Endothelial cell of umbilical vein (primary cell): ENCODE results near the gene CCDC171. TPM values are rescaled to one million over a fixed set of nuclear protein-coding genes. Genes with fewer than 3 reads are reported as not detected.

Source experiments
- BruUV-seq: library from RNA; stranded (reverse); fragments of 400-500 nt; replicated peaks from 2 replicates; lab custom pipeline; 2021; lab: Mats Ljungman, UMichigan
- CTCF ChIA-PET: fragments of 300-600, 350-600 bp; sonication (Branson Sonifier 250); formaldehyde crosslinking; loops from one replicate; lab custom pipeline; 2021; ENCODE audit warnings: antibody characterized with exemption, inconsistent platforms; lab: Charles Lee
- POLR2A ChIA-PET: fragments of 300-600, 350-600 bp; sonication (Branson Sonifier 250); formaldehyde crosslinking; loops from one replicate; lab custom pipeline; 2021; ENCODE audit warnings: antibody characterized with exemption, inconsistent platforms; lab: Charles Lee
- DNase-seq: peaks from one replicate; pipeline ENCODE4 v3.0.0-alpha.2; 2011; ENCODE audit warnings: low read depth, low spot score
- FAIRE-seq: peaks from 2 replicates; lab custom pipeline; 2011; peaks lifted over from hg19 to GRCh38; lab: Jason Lieb, UNC
- H2AFZ ChIP-seq: 2 replicates; pipeline ENCODE4 v1.6.0; 2012; ENCODE audit warnings: low read depth, low read length, control low read depth, inconsistent platforms
- H3K27ac ChIP-seq: 2 replicates; pipeline ENCODE4 v1.5.1; 2011; ENCODE audit warnings: low read depth, mild to moderate bottlenecking, control low read depth, low read length, moderate library complexity; ENCODE audit not compliant: insufficient read depth
- H3K27me3 ChIP-seq, 2 experiments: 2 replicates each; pipeline versions ENCODE4 v1.6.0 to v1.6.1; 2011; ENCODE audit warnings: low read length in 2 of 2, mixed read lengths in 1 of 2; ENCODE audit not compliant: control insufficient read depth in 2 of 2, insufficient read depth in 2 of 2
- H3K36me3 ChIP-seq, 2 experiments: 2 replicates in 1 of 2; 3 replicates in 1 of 2; pipeline ENCODE4 v1.5.1; 2011; ENCODE audit warnings: low read length in 2 of 2, mild to moderate bottlenecking in 1 of 2, moderate library complexity in 1 of 2; ENCODE audit not compliant: control insufficient read depth in 2 of 2, insufficient read depth in 2 of 2; ENCODE audit errors: extremely low read depth in 1 of 2
- H3K4me1 ChIP-seq: 3 replicates; pipeline ENCODE4 v1.5.1; 2011; ENCODE audit warnings: mild to moderate bottlenecking, low read length; ENCODE audit not compliant: control insufficient read depth, insufficient read depth; ENCODE audit errors: extremely low read depth
- H3K4me2 ChIP-seq: 2 replicates; pipeline ENCODE4 v1.6.1; 2011; ENCODE audit warnings: low read length, control low read depth, mixed read lengths; ENCODE audit not compliant: insufficient read depth
- H3K4me3 ChIP-seq, 3 experiments: fragments of 200-600 bp in 1 of 3; sonication (generic), shearing (Covaris generic) in 1 of 3; replicated peaks in 1 of 3; 2 replicates each; pipeline ENCODE4 v1.5.1; 2011 to 2016; ENCODE audit warnings: control low read depth in 3 of 3, low read length in 3 of 3, mild to moderate bottlenecking in 2 of 3, inconsistent platforms in 1 of 3, low read depth in 1 of 3, moderate library complexity in 1 of 3; ENCODE audit not compliant: insufficient read depth in 1 of 3
- H3K79me2 ChIP-seq: 2 replicates; pipeline ENCODE4 v1.6.0; 2012; ENCODE audit warnings: low read length, inconsistent platforms; ENCODE audit not compliant: control insufficient read depth, insufficient read depth
- H3K9ac ChIP-seq: replicated peaks from 2 replicates; pipeline ENCODE3; 2011; ENCODE audit warnings: low read length, control low read depth; ENCODE audit not compliant: insufficient read depth; ENCODE audit errors: extremely low read depth
- H3K9me1 ChIP-seq: replicated peaks from 3 replicates; pipeline ENCODE4 v1.6.0; 2011; ENCODE audit warnings: mild to moderate bottlenecking, low read length; ENCODE audit not compliant: control insufficient read depth, insufficient read depth; ENCODE audit errors: extremely low read depth
- H3K9me3 ChIP-seq: replicated peaks from 2 replicates; pipeline ENCODE4 v1.5.1; 2012; ENCODE audit warnings: low read length, inconsistent platforms; ENCODE audit not compliant: control insufficient read depth, insufficient read depth
- H4K20me1 ChIP-seq: replicated peaks from 2 replicates; pipeline ENCODE3; 2011; ENCODE audit warnings: mild to moderate bottlenecking, low read length; ENCODE audit not compliant: control insufficient read depth, insufficient read depth; ENCODE audit errors: extremely low read depth
- CTCF ChIP-seq, 2 donors: IDR thresholded peaks; 1 replicate in 1 of 2; 2 replicates in 1 of 2; pipeline ENCODE4 v1.5.1; 2011; ENCODE audit warnings: low read length in 2 of 2, mild to moderate bottlenecking in 2 of 2, moderate library complexity in 2 of 2, control low read depth in 1 of 2, inconsistent platforms in 1 of 2, low read depth in 1 of 2; ENCODE audit not compliant: insufficient read depth in 1 of 2; ENCODE audit errors: extremely low read depth in 1 of 2
- FOS ChIP-seq: IDR thresholded peaks from 2 replicates; pipeline ENCODE4 v1.6.1; 2011; ENCODE audit warnings: mild to moderate bottlenecking, low read length, moderate library complexity, borderline replicate concordance; ENCODE audit not compliant: insufficient read depth
- GATA2 ChIP-seq: IDR thresholded peaks from 2 replicates; pipeline ENCODE4 v1.7.0; 2011; ENCODE audit warnings: low read depth, mild to moderate bottlenecking, moderate library complexity, mixed read lengths, low read length; ENCODE audit not compliant: insufficient read length, insufficient read depth
- MYC ChIP-seq: IDR thresholded peaks from one replicate; pipeline ENCODE4 v1.6.1; 2011; ENCODE audit warnings: mild to moderate bottlenecking, low read depth, low read length
- POLR2A ChIP-seq: IDR thresholded peaks from 2 replicates; pipeline ENCODE4 v1.6.1; 2012; ENCODE audit warnings: low read depth, mild to moderate bottlenecking, control low read depth, low read length
- POLR2AphosphoS5 ChIP-seq: IDR thresholded peaks from 2 replicates; pipeline ENCODE4 v1.6.1; 2012; ENCODE audit warnings: low read depth, mild to moderate bottlenecking, control low read depth, low read length, moderate library complexity; ENCODE audit not compliant: insufficient read depth
- dilution Hi-C: fragments of 300-500 bp; cut with MboI; formaldehyde crosslinking; loops from one replicate; pipeline ENCODE4 v1.15.0; 2019; ENCODE audit warnings: low sequenced_read_pairs; ENCODE audit not compliant: extremely low pct_ligation_motif_present
- intact Hi-C: fragments of 100-400 bp; cut with micrococcal nuclease; formaldehyde crosslinking; loops from one replicate; pipeline ENCODE4 v1.10.0; 2022
- polyA plus RNA-seq, 4 experiments: library from polyadenylated mRNA; depleted of rRNA in 3 of 4; stranded (reverse) in 3 of 4; unstranded in 1 of 4; fragments of >200 nt; gene quantifications; 2 replicates each; pipeline versions ENCODE4 v1.2.1 to v1.2.3, GENCODE V29; 2011 to 2012; ENCODE audit warnings: missing spikeins in 1 of 4
- total RNA-seq: library from RNA; stranded (reverse); gene quantifications from 2 replicates; pipeline ENCODE4 v1.2.3, GENCODE V29; 2021

CCDC171 gene
- total and polyA plus RNA-seq, 2 donors (not counting 3 experiments of a cell fraction or from before 2014, with no cell fraction given) = 0.58 to 1.4 TPM

- DNase-seq (no peak), FAIRE-seq (no peak)
- no peak overlapping the region for H2AFZ ChIP-seq
- no peak for TF ChIP-seq POLR2AphosphoS5
- TF ChIP-seq FOS = no peak
- TF ChIP-seq MYC = no peak
- no peak for TF ChIP-seq POLR2A
- TF ChIP-seq CTCF (IDR thresholded peaks at IDR 0.05; ENCODE audit: extremely low read depth in 1 of 2, insufficient read depth in 1 of 2, low read depth in 1 of 2, low read length in 2 of 2) = no peak
- no peaks in the 10 kb centered on the region for H3K4me1 ChIP-seq
- no peak overlapping the region for H3K27ac ChIP-seq
- H3K9me1 ChIP-seq = no peaks in the 10 kb centered on the region
- no peaks in the 10 kb centered on the region for H4K20me1 ChIP-seq
- H3K36me3 ChIP-seq = no peaks in the 10 kb centered on the region
- POLR2A ChIA-PET = no interaction called here
- H3K79me2 ChIP-seq = no peaks in the 10 kb centered on the region
- H3K4me2 ChIP-seq = no peak overlapping the region
- CTCF ChIA-PET = no interaction called here
- intact Hi-C loops = no loop called here
- H3K27me3 ChIP-seq = no peaks in the 10 kb centered on the region
- dilution Hi-C loops = no loop called here
- BruUV-seq = no TSS peak
- H3K9ac ChIP-seq = no peak overlapping the region
- H3K4me3 ChIP-seq = no peak overlapping the region
- no peaks in the 10 kb centered on the region for H3K9me3 ChIP-seq
Measured at GRCh38 chr9:15909297-15909696, 356.5 kb downstream of the CCDC171 start.

- no peaks in the 10 kb centered on the region for H3K36me3 ChIP-seq
- no peak overlapping the region for H3K4me3 ChIP-seq
- H3K4me2 ChIP-seq = no peak overlapping the region
- no peak for FAIRE-seq
- H3K9me3 ChIP-seq = peaks cover 2% of the 10 kb centered on the region
- TF ChIP-seq GATA2 (no peak), POLR2AphosphoS5 (no peak), POLR2A (no peak)
- no peak for DNase-seq
- H3K79me2 ChIP-seq = no peaks in the 10 kb centered on the region
- no peak overlapping the region for H3K9ac ChIP-seq
- no peak overlapping the region for H2AFZ ChIP-seq
- dilution Hi-C loops = no loop called here
- no peak overlapping the region for H3K27ac ChIP-seq
- H3K4me1 ChIP-seq = no peaks in the 10 kb centered on the region
- intact Hi-C loops = no loop called here
- BruUV-seq = no TSS peak
- POLR2A ChIA-PET = no interaction called here
- no peaks in the 10 kb centered on the region for H3K27me3 ChIP-seq
- H4K20me1 ChIP-seq = no peaks in the 10 kb centered on the region
- no peaks in the 10 kb centered on the region for H3K9me1 ChIP-seq
- CTCF ChIA-PET = no interaction called here
Measured at GRCh38 chr9:15915711-15916110, 362.9 kb downstream of the CCDC171 start.
